OCI-LY3 (cell line): ENCODE measurements around the gene PHACTR3.

Experiments used
- H2AFZ ChIP-seq: fragments of 200-600, 300-600 bp; shearing (Covaris generic); 2 replicates; pipeline ENCODE4 v1.6.0; 2014; ENCODE audit warnings: antibody characterized with exemption, low read depth, low read length
- H3K27ac ChIP-seq: fragments of 200-600, 300-600 bp; sonication (generic); 2 replicates; pipeline ENCODE4 v1.5.1; 2014; ENCODE audit warnings: mild to moderate bottlenecking, low read length, moderate library complexity, mixed read lengths
- H3K27me3 ChIP-seq: fragments of 200-600, 300-600 bp; sonication (generic); 2 replicates; pipeline ENCODE4 v1.6.1; 2014; ENCODE audit warnings: low read depth, low read length, mixed read lengths
- H3K36me3 ChIP-seq: fragments of 200-600, 300-600 bp; sonication (generic); replicated peaks from 2 replicates; pipeline ENCODE3; 2014; ENCODE audit warnings: low read depth, low read length, mixed read lengths
- H3K4me1 ChIP-seq: fragments of 300-600, 200-600 bp; sonication (generic); 2 replicates; pipeline ENCODE4 v1.6.1; 2014; ENCODE audit warnings: low read length, mixed read lengths
- H3K4me2 ChIP-seq: fragments of 200-600, 300-600 bp; sonication (generic); 2 replicates; pipeline ENCODE4 v1.6.1; 2014; ENCODE audit warnings: low read length, mixed read lengths
- H3K4me3 ChIP-seq: fragments of 300-600, 200-600 bp; sonication (generic); 2 replicates; pipeline ENCODE4 v1.5.1; 2014; ENCODE audit warnings: antibody characterized with exemption, mild to moderate bottlenecking, low read length, moderate library complexity
- H3K79me2 ChIP-seq: fragments of 300-600, 200-600 bp; shearing (Covaris generic); 2 replicates; pipeline ENCODE4 v1.6.1; 2014; ENCODE audit warnings: mild to moderate bottlenecking, low read length, mixed read lengths
- H3K9ac ChIP-seq: fragments of 300-600, 200-600 bp; shearing (Covaris generic); 2 replicates; pipeline ENCODE4 v1.6.0; 2014; ENCODE audit warnings: mild to moderate bottlenecking, low read length, moderate library complexity
- H3K9me3 ChIP-seq: fragments of 200-600, 300-600 bp; shearing (Covaris generic); 2 replicates; pipeline ENCODE4 v1.6.1; 2014; ENCODE audit warnings: low read length, mixed read lengths; ENCODE audit not compliant: insufficient read depth
- H4K20me1 ChIP-seq: fragments of 200-600, 300-600 bp; sonication (generic); 2 replicates; pipeline ENCODE4 v1.6.1; 2016; ENCODE audit warnings: low read length, mixed read lengths; ENCODE audit not compliant: insufficient read depth
- CTCF ChIP-seq: fragments of 200-600, 300-600 bp; sonication (generic); IDR thresholded peaks from 2 replicates; pipeline ENCODE4 v1.5.1; 2014; ENCODE audit warnings: antibody characterized with exemption, low read length, low read depth
- EZH2phosphoT487 ChIP-seq: fragments of 200-600 bp; shearing (Covaris generic); IDR thresholded peaks from 2 replicates; pipeline ENCODE4 v1.6.1; 2018; ENCODE audit warnings: antibody characterized with exemption, mixed run types, low read depth

PHACTR3 gene

DNA sequence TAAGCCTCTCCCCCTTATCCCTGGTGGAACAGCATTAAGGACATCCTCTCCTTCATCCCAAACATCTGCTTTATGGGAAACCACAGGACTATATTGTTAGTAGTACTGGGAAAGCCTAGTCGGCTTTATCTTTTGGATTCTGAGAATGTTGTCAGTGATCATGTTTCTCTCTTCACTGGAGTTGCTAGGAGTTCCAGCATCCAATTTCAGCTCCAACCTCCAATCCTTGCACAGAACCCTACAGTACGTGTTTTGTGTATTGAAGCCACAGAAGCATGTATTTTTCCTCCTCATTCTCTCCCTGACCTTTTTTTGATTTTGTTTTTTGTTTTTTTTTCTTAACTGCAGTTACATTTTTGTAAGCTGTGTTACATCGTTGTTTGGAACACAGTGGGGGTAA, 84.0 kb downstream of the PHACTR3 start:
- TF ChIP-seq CTCF (no peak), EZH2phosphoT487 (no peak)
- no peaks in the 10 kb centered on the region for H4K20me1 ChIP-seq
- no peak overlapping the region for H2AFZ ChIP-seq
- no peaks in the 10 kb centered on the region for H3K79me2 ChIP-seq
- H3K4me1 ChIP-seq, result no peaks in the 10 kb centered on the region
- H3K36me3 ChIP-seq, result no peaks in the 10 kb centered on the region
- H3K27me3 ChIP-seq, result peaks cover 25% of the 10 kb centered on the region
- H3K9me3 ChIP-seq, result 0 out of 2 replicates have a peak, but pooled peaks cover 4% of the 10 kb centered on the region
- H3K9ac ChIP-seq, result no peak overlapping the region
- no peak overlapping the region for H3K27ac ChIP-seq
- no peak overlapping the region for H3K4me2 ChIP-seq
- H3K4me3 ChIP-seq, result no peak overlapping the region

GRCh38 chr20:59688999-59689398, 84.7 kb downstream of the PHACTR3 start:
- Histone ChIP-seq H3K79me2 (no peaks in the 10 kb centered on the region), H2AFZ (no peak overlapping the region), H3K9ac (no peak overlapping the region), H4K20me1 (no peaks in the 10 kb centered on the region), H3K4me1 (no peaks in the 10 kb centered on the region), H3K36me3 (no peaks in the 10 kb centered on the region), H3K4me2 (no peak overlapping the region), H3K4me3 (no peak overlapping the region), H3K9me3 (0 out of 2 replicates have a peak, but pooled peaks cover 4% of the 10 kb centered on the region), H3K27ac (no peak overlapping the region), H3K27me3 (peaks cover 25% of the 10 kb centered on the region)
- TF ChIP-seq CTCF, result no peak
- TF ChIP-seq EZH2phosphoT487, result no peak

- no peaks in the 10 kb centered on the region for H3K79me2 ChIP-seq
- H3K27ac ChIP-seq, result no peak overlapping the region
- H3K4me1 ChIP-seq, result no peaks in the 10 kb centered on the region
- no peak overlapping the region for H3K4me2 ChIP-seq
- H2AFZ ChIP-seq, result no peak overlapping the region
- H3K36me3 ChIP-seq, result no peaks in the 10 kb centered on the region
- peaks cover 35% of the 10 kb centered on the region for H3K27me3 ChIP-seq
- no peak overlapping the region for H3K9ac ChIP-seq
- H4K20me1 ChIP-seq, result no peaks in the 10 kb centered on the region
- H3K9me3 ChIP-seq, result 0 out of 2 replicates have a peak, but pooled peaks cover 4% of the 10 kb centered on the region
- H3K4me3 ChIP-seq, result no peak overlapping the region
- TF ChIP-seq CTCF, result no peak
- TF ChIP-seq EZH2phosphoT487, result no peak
Measured at GRCh38 chr20:59690101-59690500, 85.8 kb downstream of the PHACTR3 start.

DNA sequence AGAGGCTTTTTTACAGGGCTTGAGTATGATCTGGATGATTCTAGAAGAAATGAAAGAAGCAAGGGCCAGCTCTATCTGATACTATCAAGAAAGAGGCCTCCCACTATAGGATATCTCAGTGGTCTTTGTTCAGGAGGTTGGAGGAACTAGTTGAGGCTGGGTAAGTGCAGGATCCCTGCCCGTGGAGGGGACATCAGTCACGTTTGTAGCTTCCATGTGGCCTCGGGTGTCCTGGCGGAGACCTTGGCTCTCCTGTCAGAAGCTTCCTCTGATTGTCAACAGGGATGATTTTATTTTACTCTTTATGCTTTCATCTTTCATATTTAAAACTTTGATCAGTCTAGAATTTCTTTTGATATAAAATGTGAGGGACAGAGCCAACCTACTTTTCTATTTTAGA, 86.6 kb downstream of the PHACTR3 start:
- no peak overlapping the region for H2AFZ ChIP-seq
- H3K27ac ChIP-seq, result no peak overlapping the region
- TF ChIP-seq CTCF (no peak), EZH2phosphoT487 (no peak)
- no peak overlapping the region for H3K9ac ChIP-seq
- no peaks in the 10 kb centered on the region for H4K20me1 ChIP-seq
- H3K4me2 ChIP-seq, result no peak overlapping the region
- H3K9me3 ChIP-seq, result 0 out of 2 replicates have a peak, but pooled peaks cover 4% of the 10 kb centered on the region
- H3K4me3 ChIP-seq, result no peak overlapping the region
- no peaks in the 10 kb centered on the region for H3K4me1 ChIP-seq
- no peaks in the 10 kb centered on the region for H3K36me3 ChIP-seq
- no peaks in the 10 kb centered on the region for H3K79me2 ChIP-seq
- peaks cover 38% of the 10 kb centered on the region for H3K27me3 ChIP-seq
